GM23338 (cell line): ENCODE measurements around the gene CACNB3. TPM values are rescaled to one million over a fixed set of nuclear protein-coding genes. Genes with fewer than 3 reads are reported as not detected.

Source experiments
- ATAC-seq: fragments of 200-7000 bp; cut with Tn5 transposase; 3 replicates; pipeline ENCODE4 v1.9.1; 2020
- DNase-seq: peaks from one replicate; pipeline ENCODE4 v3.0.0-alpha.2; 2015; ENCODE audit warnings: low spot score
- H2AFZ ChIP-seq: fragments of 200-600 bp; sonication (generic); 2 replicates; pipeline ENCODE4 v1.8.0; 2016; ENCODE audit warnings: antibody characterized with exemption, mild to moderate bottlenecking, moderate library complexity
- H3F3A ChIP-seq: fragments of 200-600 bp; sonication (generic); replicated peaks from 2 replicates; pipeline ENCODE4 v1.8.0; 2017; ENCODE audit warnings: antibody characterized with exemption, mixed run types, low read depth
- H3K27ac ChIP-seq: fragments of 200-600 bp; sonication (generic); 2 replicates; pipeline ENCODE4 v1.6.1; 2016; ENCODE audit warnings: low read depth
- H3K27me3 ChIP-seq: fragments of 200-600 bp; sonication (generic); 2 replicates; pipeline ENCODE4 v1.8.0; 2016; ENCODE audit warnings: mild to moderate bottlenecking, mixed run types, moderate library complexity; ENCODE audit not compliant: insufficient read depth
- H3K36me3 ChIP-seq: fragments of 200-600 bp; sonication (generic); 2 replicates; pipeline ENCODE4 v1.8.0; 2016; ENCODE audit warnings: mild to moderate bottlenecking; ENCODE audit not compliant: insufficient read depth
- H3K4me1 ChIP-seq: fragments of 200-600 bp; sonication (generic); 2 replicates; pipeline ENCODE4 v1.8.0; 2016; ENCODE audit warnings: mild to moderate bottlenecking, moderate library complexity; ENCODE audit not compliant: insufficient read depth
- H3K4me2 ChIP-seq: fragments of 200-600 bp; sonication (generic); 2 replicates; pipeline ENCODE4 v1.7.1; 2017; ENCODE audit warnings: mixed run types
- H3K4me3 ChIP-seq: fragments of 200-600 bp; sonication (generic); 2 replicates; pipeline ENCODE4 v1.6.1; 2016; ENCODE audit warnings: mixed run types
- H3K79me2 ChIP-seq: fragments of 200-600 bp; sonication (generic); replicated peaks from 2 replicates; pipeline ENCODE4 v1.8.0; 2017; ENCODE audit warnings: mild to moderate bottlenecking; ENCODE audit not compliant: insufficient read depth
- H3K9me2 ChIP-seq: fragments of 200-600 bp; sonication (generic); 2 replicates; pipeline ENCODE4 v1.8.0; 2017; ENCODE audit not compliant: insufficient read depth
- H4K20me1 ChIP-seq: fragments of 200-600 bp; sonication (generic); replicated peaks from 2 replicates; pipeline ENCODE4 v1.8.0; 2017; ENCODE audit warnings: mild to moderate bottlenecking; ENCODE audit not compliant: insufficient read depth
- H3K27ac Mint-ChIP-seq: 2 replicates; pipeline ENCODE4 v1.8.0; 2020; ENCODE audit warnings: inconsistent platforms, mild to moderate bottlenecking, moderate library complexity, mixed read lengths
- H3K27me3 Mint-ChIP-seq: 3 replicates; pipeline ENCODE4 v1.8.0; 2022; ENCODE audit warnings: low read depth, mild to moderate bottlenecking, moderate library complexity, mixed read lengths, inconsistent platforms; ENCODE audit not compliant: insufficient read depth, poor library complexity
- H3K36me3 Mint-ChIP-seq: 3 replicates; pipeline ENCODE4 v1.8.0; 2021; ENCODE audit warnings: low read depth, mild to moderate bottlenecking, inconsistent platforms, moderate library complexity, mixed read lengths
- H3K4me1 Mint-ChIP-seq: 3 replicates; pipeline ENCODE4 v1.8.0; 2020; ENCODE audit warnings: mild to moderate bottlenecking, inconsistent platforms, mixed read lengths
- H3K4me3 Mint-ChIP-seq: 3 replicates; pipeline ENCODE4 v1.8.0; 2021; ENCODE audit warnings: moderate library complexity, mild to moderate bottlenecking, inconsistent platforms, mixed read lengths
- H3K9me3 Mint-ChIP-seq: 3 replicates; pipeline ENCODE4 v1.8.0; 2020; ENCODE audit warnings: moderate library complexity, mild to moderate bottlenecking, inconsistent platforms, mixed read lengths
- ETS1 ChIP-seq: IDR thresholded peaks from 2 replicates; pipeline ENCODE4 v1.6.1; 2016; ENCODE audit warnings: antibody characterized with exemption
- EZH2 ChIP-seq: fragments of 200-600 bp; sonication (generic); IDR thresholded peaks from one replicate; pipeline ENCODE4 v1.8.0; 2017; ENCODE audit warnings: antibody characterized with exemption, mild to moderate bottlenecking, low read depth; ENCODE audit not compliant: unreplicated experiment
- EZH2phosphoT487 ChIP-seq: fragments of 200-600 bp; sonication (generic); IDR thresholded peaks from one replicate; pipeline ENCODE4 v1.8.1; 2018; ENCODE audit warnings: antibody characterized with exemption; ENCODE audit not compliant: unreplicated experiment
- NANOG ChIP-seq: IDR thresholded peaks from 2 replicates; pipeline ENCODE4 v1.6.1; 2016; ENCODE audit warnings: antibody characterized with exemption, borderline replicate concordance
- POLR2AphosphoS5 ChIP-seq: IDR thresholded peaks from 2 replicates; pipeline ENCODE4 v1.6.1; 2016; ENCODE audit warnings: antibody characterized with exemption, low read depth
- REST ChIP-seq: IDR thresholded peaks from one replicate; pipeline ENCODE4 v1.6.1; 2018; ENCODE audit warnings: antibody characterized with exemption; ENCODE audit not compliant: unreplicated experiment
- STAT1 ChIP-seq: IDR thresholded peaks from one replicate; pipeline ENCODE4 v1.6.1; 2016; ENCODE audit warnings: antibody characterized with exemption; ENCODE audit not compliant: unreplicated experiment
- ZNF114 ChIP-seq: fragments of 250-450 bp; sonication (Bioruptor Pico); IDR thresholded peaks from 2 replicates; pipeline ENCODE4 v1.5.0; 2020; ENCODE audit warnings: mild to moderate bottlenecking, moderate library complexity
- ZNF462 ChIP-seq: fragments of 250-450 bp; sonication (Bioruptor Pico); IDR thresholded peaks from 2 replicates; pipeline ENCODE4 v1.5.0; 2020; ENCODE audit warnings: mild to moderate bottlenecking, moderate library complexity
- polyA plus RNA-seq: library from polyadenylated mRNA; unstranded; fragments of >200 nt; fragmentation: Nextera tagmentation; extraction: Ambion mirVana; gene quantifications from 2 replicates; pipeline ENCODE4 v1.2.1, GENCODE V29; 2016
- total RNA-seq: library from RNA; depleted of rRNA; stranded (reverse); fragments of >200 nt; shearing (Covaris generic); gene quantifications from 2 replicates; pipeline ENCODE4 v1.2.3, GENCODE V29; 2014

CACNB3 gene
- total and polyA plus RNA-seq, 2 experiments from 2014 or later: 4.1 to 6.2 TPM

- no peak overlapping the region for H3K27ac Mint-ChIP-seq
- no peaks in the 10 kb centered on the region; the same call in 1 of the 3 replicates for H3K9me3 Mint-ChIP-seq
- ATAC-seq (no peak), DNase-seq (no peak)
- Histone ChIP-seq H3K4me1 (peaks cover 5% of the 10 kb centered on the region; the same call in 1 of the 2 replicates), H3K4me2 (no peak overlapping the region), H3K27me3 (no peaks in the 10 kb centered on the region), H3K9me2 (no peaks in the 10 kb centered on the region), H4K20me1 (peaks cover 9% of the 10 kb centered on the region; the same call in 1 of the 2 replicates), H3K36me3 (peaks cover 26% of the 10 kb centered on the region), H2AFZ (no peak overlapping the region), H3K4me3 (no peak overlapping the region), H3F3A (no peaks in the 10 kb centered on the region), H3K27ac (no peak overlapping the region), H3K79me2 (no peaks in the 10 kb centered on the region)
- H3K36me3 Mint-ChIP-seq: peaks cover 56% of the 10 kb centered on the region
- TF ChIP-seq ETS1 (no peak), EZH2phosphoT487 (no peak), POLR2AphosphoS5 (no peak), EZH2 (no peak)
- no peak overlapping the region for H3K4me3 Mint-ChIP-seq
- H3K27me3 Mint-ChIP-seq: peaks cover 6% of the 10 kb centered on the region
- peaks cover 12% of the 10 kb centered on the region for H3K4me1 Mint-ChIP-seq
Observed at GRCh38 chr12:48828293-48828692, 10.0 kb downstream of the CACNB3 start.

GRCh38 chr12:48828841-48829575 lies 10.7 kb downstream of the CACNB3 start:
- Histone ChIP-seq H2AFZ (no peak overlapping the region), H3K36me3 (peaks cover 33% of the 10 kb centered on the region), H3K79me2 (no peaks in the 10 kb centered on the region), H3K4me2 (no peak overlapping the region), H3K27me3 (no peaks in the 10 kb centered on the region), H3K4me1 (no peaks in the 10 kb centered on the region), H4K20me1 (peaks cover 9% of the 10 kb centered on the region; the same call in 1 of the 2 replicates), H3K9me2 (no peaks in the 10 kb centered on the region), H3K4me3 (no peak overlapping the region), H3K27ac (no peak overlapping the region), H3F3A (no peaks in the 10 kb centered on the region)
- no peak overlapping the region for H3K27ac Mint-ChIP-seq
- peaks cover 6% of the 10 kb centered on the region for H3K4me1 Mint-ChIP-seq
- DNase-seq: no peak
- H3K9me3 Mint-ChIP-seq: no peaks in the 10 kb centered on the region; the same call in 1 of the 3 replicates
- ATAC-seq: no peak
- H3K36me3 Mint-ChIP-seq: peaks cover 63% of the 10 kb centered on the region
- no peak overlapping the region for H3K4me3 Mint-ChIP-seq
- H3K27me3 Mint-ChIP-seq: peaks cover 6% of the 10 kb centered on the region
- TF ChIP-seq ZNF462 (CRISPR knock-in tag) (no peak), NANOG (no peak), ZNF114 (CRISPR knock-in tag) (no peak), REST (no peak), STAT1 (no peak), EZH2phosphoT487 (no peak), EZH2 (no peak)
